Tibial artery (tissue), 4 donors: Measurements from ENCODE around the gene PRKAG2.

ENCODE experiments used
- DNase-seq, 2 donors: peaks; one replicate each; pipeline ENCODE4 v3.0.0-alpha.2; 2019
- H3K27ac ChIP-seq, 2 donors: fragments of 200-600 bp; sonication (generic) in 1 of 2; 1 replicate in 1 of 2; 2 replicates in 1 of 2; pipeline ENCODE4 v1.5.1; 2018 to 2019; ENCODE audit warnings: mild to moderate bottlenecking in 1 of 2
- H3K27me3 ChIP-seq, 2 donors: fragments of 200-600 bp; sonication (generic) in 1 of 2; one replicate each; pipeline versions ENCODE4 v1.5.1 to v1.6.0; 2016 to 2019
- H3K36me3 ChIP-seq, 3 donors: fragments of 200-600 bp; sonication (generic) in 2 of 3; one replicate each; pipeline ENCODE4 v1.5.1; 2016 to 2019; ENCODE audit warnings: mild to moderate bottlenecking in 2 of 3
- H3K4me1 ChIP-seq, 4 donors: fragments of 200-600 bp; sonication (generic) in 2 of 4; 1 replicate in 3 of 4; 2 replicates in 1 of 4; pipeline ENCODE4 v1.5.1; 2016 to 2019
- H3K4me3 ChIP-seq, 2 donors: fragments of 200-600 bp; sonication (generic) in 1 of 2; 1 replicate in 1 of 2; 2 replicates in 1 of 2; pipeline ENCODE4 v1.5.1; 2018 to 2019; ENCODE audit warnings: mild to moderate bottlenecking in 2 of 2
- H3K9me3 ChIP-seq, 3 donors: fragments of 200-600 bp; sonication (generic) in 1 of 3; one replicate each; pipeline ENCODE4 v1.5.1; 2016 to 2019
- CTCF ChIP-seq, 2 experiments: fragments of 200-600 bp in 1 of 2; fragments of 450-650 bp in 1 of 2; IDR thresholded peaks; one replicate each; pipeline ENCODE4 v1.5.1; 2017 to 2019; ENCODE audit warnings: antibody characterized with exemption in 2 of 2, mild to moderate bottlenecking in 1 of 2, moderate library complexity in 1 of 2
- intact Hi-C: fragments of 100-400 bp; cut with DNase I; formaldehyde crosslinking; loops from one replicate; pipeline ENCODE4 v1.15.0; 2023; ENCODE audit warnings: low total_unique reads

Gene PRKAG2

GRCh38 chr7:151692721-151693120 is 184.2 kb downstream of the PRKAG2 start:
- intact Hi-C loops: no loop called here
- Histone ChIP-seq H3K4me3 (no peak overlapping the region), H3K36me3 (no peaks in the 10 kb centered on the region), H3K9me3 (no peaks in the 10 kb centered on the region), H3K27me3 (no peaks in the 10 kb centered on the region), H3K27ac (peak overlapping the region in 1 of 2 donors; percentile 25), H3K4me1 (peaks cover under 1 to 63% (median 42%) of the 10 kb centered on the region in 4 donors)
- no peak for DNase-seq
- no peak for TF ChIP-seq CTCF (IDR thresholded peaks at IDR 0.05)

GRCh38 chr7:151691449-151691848 is 185.5 kb downstream of the PRKAG2 start:
- no peak for DNase-seq
- no peak for TF ChIP-seq CTCF (IDR thresholded peaks at IDR 0.05)
- no peak overlapping the region for H3K27ac ChIP-seq
- H3K4me1 ChIP-seq: peaks cover 9 to 76% (median 50%) of the 10 kb centered on the region in 4 donors
- intact Hi-C loops: no loop called here
- H3K36me3 ChIP-seq: no peaks in the 10 kb centered on the region
- H3K9me3 ChIP-seq: no peaks in the 10 kb centered on the region
- no peaks in the 10 kb centered on the region for H3K27me3 ChIP-seq
- no peak overlapping the region for H3K4me3 ChIP-seq

GRCh38 chr7:151690606-151691005 is 186.3 kb downstream of the PRKAG2 start:
- no peak for TF ChIP-seq CTCF (IDR thresholded peaks at IDR 0.05)
- Histone ChIP-seq H3K4me3 (no peak overlapping the region), H3K27ac (no peak overlapping the region), H3K36me3 (no peaks in the 10 kb centered on the region), H3K9me3 (no peaks in the 10 kb centered on the region), H3K4me1 (peaks cover 9 to 74% (median 50%) of the 10 kb centered on the region in 4 donors), H3K27me3 (no peaks in the 10 kb centered on the region)
- no peak for DNase-seq
- intact Hi-C loops: no loop called here

GRCh38 chr7:151689196-151689971 is 187.5 kb downstream of the PRKAG2 start:
- peak in 1 of 2 donors; percentile 73 for DNase-seq
- no peaks in the 10 kb centered on the region for H3K36me3 ChIP-seq
- intact Hi-C loops: loop anchor here (5.0 kb wide), 1 partner anchor 57 kb away; no protein-coding TSS in a partner anchor
- H3K27ac ChIP-seq: peak overlapping the region; percentile 18 to 81
- H3K4me1 ChIP-seq: peaks cover 9 to 62% (median 38%) of the 10 kb centered on the region in 4 donors
- H3K27me3 ChIP-seq: no peaks in the 10 kb centered on the region
- no peak overlapping the region for H3K4me3 ChIP-seq
- TF ChIP-seq CTCF (IDR thresholded peaks at IDR 0.05): no peak
- no peaks in the 10 kb centered on the region for H3K9me3 ChIP-seq

- no peaks in the 10 kb centered on the region for H3K9me3 ChIP-seq
- intact Hi-C loops: loop anchor here (5.0 kb wide), 1 partner anchor 56 kb away; no protein-coding TSS in a partner anchor
- no peak for TF ChIP-seq CTCF (IDR thresholded peaks at IDR 0.05)
- no peak overlapping the region for H3K4me3 ChIP-seq
- DNase-seq: no peak
- H3K27ac ChIP-seq: peak overlapping the region; percentile 81 to 82
- H3K4me1 ChIP-seq: peaks cover 9 to 52% (median 32%) of the 10 kb centered on the region in 4 donors
- no peaks in the 10 kb centered on the region for H3K36me3 ChIP-seq
- H3K27me3 ChIP-seq: no peaks in the 10 kb centered on the region
These were observed 188.6 kb downstream of the PRKAG2 start for GRCh38 chr7:151688236-151688780.
